Renal cortex interstitium (tissue), 15 donors: Measurements from ENCODE around the gene LAMA5. TPM values are rescaled to one million over a fixed set of nuclear protein-coding genes. Genes with fewer than 3 reads are reported as not detected.

ENCODE experiments used
- DNase-seq, 11 donors: peaks; one replicate each; pipeline ENCODE4 v3.0.0-alpha.2; 2013; ENCODE audit warnings: low read depth in 9 of 11, low spot score in 4 of 11; ENCODE audit errors: extremely low read depth in 1 of 11
- long read RNA-seq, 16 experiments: transcript quantifications; one replicate each; lab custom pipeline, GENCODE V29; 2026
- polyA plus RNA-seq, 3 donors: library from polyadenylated mRNA; unstranded; fragments of 120-200 nt; gene quantifications; one replicate each; pipeline ENCODE4 v1.2.1, GENCODE V29; 2013; ENCODE audit not compliant: insufficient read length in 3 of 3

Gene LAMA5, protein sequence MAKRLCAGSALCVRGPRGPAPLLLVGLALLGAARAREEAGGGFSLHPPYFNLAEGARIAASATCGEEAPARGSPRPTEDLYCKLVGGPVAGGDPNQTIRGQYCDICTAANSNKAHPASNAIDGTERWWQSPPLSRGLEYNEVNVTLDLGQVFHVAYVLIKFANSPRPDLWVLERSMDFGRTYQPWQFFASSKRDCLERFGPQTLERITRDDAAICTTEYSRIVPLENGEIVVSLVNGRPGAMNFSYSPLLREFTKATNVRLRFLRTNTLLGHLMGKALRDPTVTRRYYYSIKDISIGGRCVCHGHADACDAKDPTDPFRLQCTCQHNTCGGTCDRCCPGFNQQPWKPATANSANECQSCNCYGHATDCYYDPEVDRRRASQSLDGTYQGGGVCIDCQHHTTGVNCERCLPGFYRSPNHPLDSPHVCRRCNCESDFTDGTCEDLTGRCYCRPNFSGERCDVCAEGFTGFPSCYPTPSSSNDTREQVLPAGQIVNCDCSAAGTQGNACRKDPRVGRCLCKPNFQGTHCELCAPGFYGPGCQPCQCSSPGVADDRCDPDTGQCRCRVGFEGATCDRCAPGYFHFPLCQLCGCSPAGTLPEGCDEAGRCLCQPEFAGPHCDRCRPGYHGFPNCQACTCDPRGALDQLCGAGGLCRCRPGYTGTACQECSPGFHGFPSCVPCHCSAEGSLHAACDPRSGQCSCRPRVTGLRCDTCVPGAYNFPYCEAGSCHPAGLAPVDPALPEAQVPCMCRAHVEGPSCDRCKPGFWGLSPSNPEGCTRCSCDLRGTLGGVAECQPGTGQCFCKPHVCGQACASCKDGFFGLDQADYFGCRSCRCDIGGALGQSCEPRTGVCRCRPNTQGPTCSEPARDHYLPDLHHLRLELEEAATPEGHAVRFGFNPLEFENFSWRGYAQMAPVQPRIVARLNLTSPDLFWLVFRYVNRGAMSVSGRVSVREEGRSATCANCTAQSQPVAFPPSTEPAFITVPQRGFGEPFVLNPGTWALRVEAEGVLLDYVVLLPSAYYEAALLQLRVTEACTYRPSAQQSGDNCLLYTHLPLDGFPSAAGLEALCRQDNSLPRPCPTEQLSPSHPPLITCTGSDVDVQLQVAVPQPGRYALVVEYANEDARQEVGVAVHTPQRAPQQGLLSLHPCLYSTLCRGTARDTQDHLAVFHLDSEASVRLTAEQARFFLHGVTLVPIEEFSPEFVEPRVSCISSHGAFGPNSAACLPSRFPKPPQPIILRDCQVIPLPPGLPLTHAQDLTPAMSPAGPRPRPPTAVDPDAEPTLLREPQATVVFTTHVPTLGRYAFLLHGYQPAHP (N-terminal part only)
- 100 to 1,000 TPM; 101 to 184 (median 167) TPM for polyA plus RNA-seq
- long read RNA-seq, donor 1, partial matches to known transcripts: 46 of 62 reads
- long read RNA-seq, donor 1, other reads (novel, unspliced or antisense): 14 of 62 reads
- long read RNA-seq, donor 2, partial matches to known transcripts: 1,501 of 2,823 reads
- long read RNA-seq, donor 2, other reads (novel, unspliced or antisense): 1,321 of 2,823 reads
- long read RNA-seq, donor 3, partial matches to known transcripts: 3,178 of 3,401 reads
- long read RNA-seq, donor 3, other reads (novel, unspliced or antisense): 221 of 3,401 reads
- long read RNA-seq, donor 4, partial matches to known transcripts: 0 of 2 reads
- long read RNA-seq, donor 4, other reads (novel, unspliced or antisense): 0 of 2 reads
- long read RNA-seq, donor 5, partial matches to known transcripts: 1,604 of 3,569 reads
- long read RNA-seq, donor 5, other reads (novel, unspliced or antisense): 1,960 of 3,569 reads
- long read RNA-seq, donor 6, partial matches to known transcripts: 62 of 75 reads
- long read RNA-seq, donor 6, other reads (novel, unspliced or antisense): 12 of 75 reads
- long read RNA-seq, donor 7, partial matches to known transcripts: 0 of 1 reads
- long read RNA-seq, donor 7, other reads (novel, unspliced or antisense): 0 of 1 reads
- long read RNA-seq, donor 8, partial matches to known transcripts: 3,031 of 6,150 reads
- long read RNA-seq, donor 8, other reads (novel, unspliced or antisense): 3,115 of 6,150 reads
- long read RNA-seq, donor 9, partial matches to known transcripts: 712 of 1,737 reads
- long read RNA-seq, donor 9, other reads (novel, unspliced or antisense): 1,023 of 1,737 reads
- long read RNA-seq, donor 10, partial matches to known transcripts: 1,350 of 3,090 reads
- long read RNA-seq, donor 10, other reads (novel, unspliced or antisense): 1,739 of 3,090 reads
- long read RNA-seq, donor 11, partial matches to known transcripts: 757 of 1,934 reads
- long read RNA-seq, donor 11, other reads (novel, unspliced or antisense): 1,176 of 1,934 reads
- long read RNA-seq, donor 12, partial matches to known transcripts: 1,551 of 3,110 reads
- long read RNA-seq, donor 12, other reads (novel, unspliced or antisense): 1,559 of 3,110 reads
- long read RNA-seq, donor 13, partial matches to known transcripts: 3,772 of 7,159 reads
- long read RNA-seq, donor 13, other reads (novel, unspliced or antisense): 3,385 of 7,159 reads
- long read RNA-seq, donor 14: 0 reads
- long read RNA-seq, donor 15, partial matches to known transcripts: 0 of 5 reads
- long read RNA-seq, donor 15, other reads (novel, unspliced or antisense): 0 of 5 reads
- long read RNA-seq, donor 16, full-length matches to known transcripts: 6 of 302 reads
- long read RNA-seq, donor 16, partial matches to known transcripts: 155 of 302 reads
- long read RNA-seq, donor 16, other reads (novel, unspliced or antisense): 141 of 302 reads

DNA sequence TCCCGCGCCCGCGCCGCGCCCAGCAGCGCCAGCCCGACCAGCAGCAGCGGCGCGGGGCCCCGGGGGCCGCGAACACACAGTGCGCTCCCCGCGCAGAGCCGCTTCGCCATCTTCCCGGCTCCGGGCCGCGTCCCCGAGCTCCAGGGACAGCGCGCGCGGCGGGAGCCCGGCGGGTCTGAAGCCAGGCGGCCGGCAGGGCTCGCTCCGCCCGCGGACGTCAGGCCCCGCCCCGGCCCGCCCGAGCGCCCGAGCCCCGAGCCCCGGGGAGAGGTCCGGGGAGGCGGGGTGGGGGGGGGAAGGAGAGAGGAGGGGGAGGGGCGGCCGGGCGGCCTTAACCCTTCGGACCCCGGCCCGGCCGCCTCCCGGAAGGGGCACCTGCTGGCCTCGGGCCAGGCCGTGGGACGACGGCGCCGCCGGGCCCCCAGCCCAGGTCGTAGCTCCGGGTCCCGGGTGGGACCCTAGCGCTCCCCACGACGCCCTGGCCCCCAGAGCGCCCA is at the start of gene LAMA5:
Gene LAMA5 (minus strand): TSS at position 177 of the 497 bp plus-strand sequence. CDS start 67 bp downstream, at position 110.
- no peak for DNase-seq

DNA sequence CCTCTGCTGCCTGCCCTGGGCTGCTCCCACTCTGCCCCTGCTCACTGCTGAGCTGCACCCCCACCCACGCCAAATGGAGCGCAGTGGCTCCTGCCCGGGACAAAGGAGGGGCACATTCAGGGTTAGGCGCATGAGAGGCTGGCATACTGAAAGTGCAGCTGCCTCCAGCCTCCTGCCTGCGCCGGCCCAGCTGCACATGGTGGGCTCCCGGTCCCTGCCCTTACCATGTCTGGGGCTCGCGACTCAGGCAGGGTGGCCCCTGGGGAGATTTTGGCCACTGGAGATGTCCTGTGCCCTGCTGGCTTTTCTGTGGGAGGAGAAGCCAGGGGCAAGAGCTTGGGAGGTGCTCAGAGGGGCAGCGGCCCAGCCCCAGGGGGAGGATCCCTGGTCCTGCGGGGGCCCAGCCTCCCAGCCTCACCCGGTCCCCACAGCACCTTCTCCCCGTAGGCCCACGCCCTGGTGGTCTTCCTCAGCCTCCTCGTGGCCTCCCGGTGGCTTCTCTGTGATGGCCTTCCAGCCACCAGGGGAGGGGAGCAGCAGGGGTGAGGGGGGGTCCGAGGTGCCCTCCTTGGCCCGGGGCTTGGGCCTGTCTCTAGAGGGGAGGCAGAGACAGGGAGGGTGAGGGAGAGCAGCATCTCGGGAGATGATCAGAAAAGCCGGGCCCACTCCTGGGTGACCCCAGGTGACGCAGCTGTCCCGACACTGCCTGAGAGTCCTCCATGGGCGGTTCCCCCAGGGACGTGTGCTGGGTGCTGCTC is 48.4 kb upstream of the LAMA5 start:
- no peak for DNase-seq

DNA sequence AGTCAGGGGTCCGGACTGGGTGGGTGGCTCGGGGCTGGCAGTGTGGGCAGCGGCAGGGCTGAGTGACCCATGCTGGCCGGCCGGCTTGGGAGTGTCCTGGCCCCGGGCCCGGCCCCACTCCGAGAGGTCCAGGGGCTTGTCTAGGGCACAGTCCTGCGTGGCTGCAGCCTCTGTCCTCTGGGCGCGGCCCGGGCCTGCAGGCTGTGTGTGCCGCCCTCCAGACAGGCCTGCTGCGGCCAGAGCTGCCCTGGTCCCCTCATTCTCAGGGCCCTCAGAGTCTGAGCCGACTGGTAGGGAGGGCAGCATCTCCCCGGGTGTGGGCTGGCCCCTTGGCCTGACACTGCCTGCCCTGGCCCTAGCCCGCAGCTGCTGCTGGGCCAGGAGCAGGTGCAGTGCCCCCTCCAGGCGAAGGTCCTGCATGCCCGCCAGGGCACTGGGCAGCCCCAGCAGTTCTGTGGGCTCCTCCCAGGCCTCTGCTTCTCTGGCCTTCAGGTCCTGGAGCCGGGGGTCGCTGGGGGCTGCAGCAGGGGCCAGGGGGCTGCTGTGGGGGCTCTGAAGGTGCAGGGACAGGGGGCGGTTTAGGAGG is 46.9 kb upstream of the LAMA5 start:
- DNase-seq: no peak

DNA sequence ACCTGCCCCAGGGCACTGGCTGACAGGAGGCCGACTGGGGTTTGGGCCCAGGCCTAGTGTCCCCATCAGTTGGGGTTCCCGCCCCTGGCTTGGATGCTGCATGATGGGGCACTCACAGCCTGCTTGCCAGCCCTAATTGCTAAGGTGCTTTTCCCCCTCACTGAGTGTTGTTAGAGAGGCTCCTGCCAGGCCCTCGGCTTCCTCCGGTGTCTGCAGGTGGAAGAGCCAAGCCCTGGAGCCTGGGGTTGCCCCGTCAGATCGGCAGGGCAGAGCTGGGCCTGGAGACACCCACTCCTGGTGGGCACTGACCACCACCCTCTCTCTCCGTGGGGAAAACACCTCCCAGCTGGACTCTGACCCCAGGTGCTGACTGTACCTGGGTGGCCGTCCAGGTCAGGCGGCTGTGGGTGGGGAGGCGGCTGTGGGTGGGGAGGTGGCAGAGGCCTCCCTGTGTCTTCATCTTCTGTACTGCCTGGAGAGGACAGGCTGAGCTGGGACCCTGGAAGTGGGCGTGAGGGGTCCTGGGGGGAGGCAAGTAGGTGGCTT is 46.0 kb upstream of the LAMA5 start:
- DNase-seq: no peak

DNA sequence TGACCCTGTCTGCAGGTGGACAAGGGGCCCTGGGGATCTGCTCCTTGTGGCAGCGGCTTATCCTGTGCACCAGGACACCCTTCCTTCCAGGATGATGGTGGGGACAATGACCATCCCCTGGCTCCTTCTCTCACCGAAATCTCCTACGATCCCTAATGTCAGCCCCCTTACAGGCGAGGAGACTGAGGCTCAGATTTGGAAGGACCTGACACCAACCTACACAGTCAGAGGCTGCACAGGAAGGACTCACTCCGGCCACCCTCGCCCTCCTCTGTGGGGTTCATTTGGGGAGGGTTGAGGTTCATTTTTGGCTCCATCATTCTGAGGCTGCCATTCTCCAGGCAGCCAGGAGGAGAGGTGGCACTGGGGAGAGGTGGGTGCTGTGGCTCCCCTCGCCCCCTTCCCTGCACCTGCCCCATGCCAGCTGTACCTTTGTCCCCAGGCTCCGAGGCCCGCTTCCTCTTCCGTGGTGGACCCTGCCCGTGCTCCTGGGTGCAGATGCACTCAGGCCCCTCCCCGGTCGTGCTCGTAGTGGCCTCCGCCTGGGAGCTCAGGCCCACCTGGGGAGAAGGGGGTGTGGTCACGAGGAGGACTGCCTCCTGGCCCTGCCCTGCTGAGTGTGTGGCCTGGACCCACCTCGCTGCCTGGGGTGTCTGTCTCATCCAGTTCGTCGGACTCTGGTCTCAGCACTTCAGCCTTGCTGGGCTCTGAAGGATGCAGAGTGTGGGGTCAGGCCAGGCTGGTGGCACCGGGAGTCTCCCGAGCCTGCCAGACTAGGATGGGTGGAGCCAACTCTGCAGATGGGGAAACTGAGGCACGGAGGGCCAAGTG is 45.3 kb upstream of the LAMA5 start:
- DNase-seq: no peak

DNA sequence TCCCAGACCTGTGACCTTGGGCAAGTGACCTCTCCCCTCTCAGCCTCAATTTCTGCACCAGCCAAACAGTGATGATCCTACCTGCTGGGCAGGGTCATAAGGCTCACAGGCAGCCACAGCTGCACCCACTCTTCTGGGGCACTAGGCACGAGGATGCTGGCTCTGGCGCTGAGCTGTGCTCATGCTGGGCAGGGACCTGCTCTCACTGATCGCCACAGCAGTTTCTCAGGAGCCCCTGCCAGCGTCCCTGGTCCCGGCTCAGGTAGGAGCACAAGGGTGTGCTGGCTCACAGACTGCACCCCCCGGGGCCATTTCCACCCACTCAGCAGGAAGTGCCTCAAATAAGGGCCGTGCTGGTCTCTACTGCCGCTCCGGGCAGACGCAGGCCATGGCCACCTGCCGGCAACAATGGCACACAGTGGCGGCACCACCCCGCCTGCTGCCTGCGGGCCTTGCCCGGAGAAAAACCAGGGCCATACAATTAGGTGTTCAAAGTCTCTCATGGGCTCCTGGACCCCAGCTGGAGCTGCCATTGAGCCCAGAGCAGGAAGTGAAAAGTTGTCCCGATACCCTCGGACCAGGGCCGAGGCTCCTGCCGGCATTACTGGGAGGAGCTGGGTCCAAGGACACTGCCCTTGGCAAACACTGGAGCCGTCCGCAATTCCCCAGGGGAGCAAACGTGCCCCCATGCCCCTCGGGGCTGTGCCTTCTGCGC is 44.5 kb upstream of the LAMA5 start:
- DNase-seq: no peak

DNA sequence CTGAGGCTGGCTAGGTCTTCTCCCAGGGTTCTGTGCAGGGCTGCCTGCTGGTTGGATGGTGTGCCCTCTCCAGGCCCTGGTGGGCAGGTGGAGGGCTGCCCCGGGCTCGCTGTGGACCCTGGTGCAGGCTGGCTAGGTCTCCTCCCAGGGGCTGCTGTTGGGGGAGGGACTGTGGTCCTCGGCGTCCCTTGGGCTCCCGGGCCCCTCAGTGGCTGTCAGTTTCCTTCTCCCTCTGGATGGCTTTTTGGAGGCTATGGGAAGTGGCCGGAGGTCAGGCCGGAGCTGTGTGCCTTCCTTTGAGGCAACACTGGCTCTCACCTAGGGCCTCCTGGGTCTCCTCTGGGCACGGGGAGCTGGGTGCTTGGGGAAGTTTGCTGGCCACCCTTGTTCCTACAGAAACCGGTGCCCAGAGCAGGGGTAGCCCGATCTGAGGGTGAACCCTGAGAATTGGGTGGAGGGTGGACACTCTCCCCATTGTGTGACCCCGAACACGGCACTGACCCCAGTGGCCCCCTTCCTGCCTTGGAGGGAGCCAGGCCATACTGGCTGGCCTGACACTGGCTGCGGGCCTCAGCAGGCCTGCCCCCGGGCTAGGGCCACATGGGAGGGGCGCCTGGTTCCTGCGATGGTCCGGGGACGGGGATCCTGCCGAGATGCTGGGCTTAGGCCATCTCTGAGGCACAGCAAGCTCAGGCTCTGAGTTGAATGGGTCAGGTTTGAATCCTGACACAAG is 43.8 kb upstream of the LAMA5 start:
- no peak for DNase-seq

DNA sequence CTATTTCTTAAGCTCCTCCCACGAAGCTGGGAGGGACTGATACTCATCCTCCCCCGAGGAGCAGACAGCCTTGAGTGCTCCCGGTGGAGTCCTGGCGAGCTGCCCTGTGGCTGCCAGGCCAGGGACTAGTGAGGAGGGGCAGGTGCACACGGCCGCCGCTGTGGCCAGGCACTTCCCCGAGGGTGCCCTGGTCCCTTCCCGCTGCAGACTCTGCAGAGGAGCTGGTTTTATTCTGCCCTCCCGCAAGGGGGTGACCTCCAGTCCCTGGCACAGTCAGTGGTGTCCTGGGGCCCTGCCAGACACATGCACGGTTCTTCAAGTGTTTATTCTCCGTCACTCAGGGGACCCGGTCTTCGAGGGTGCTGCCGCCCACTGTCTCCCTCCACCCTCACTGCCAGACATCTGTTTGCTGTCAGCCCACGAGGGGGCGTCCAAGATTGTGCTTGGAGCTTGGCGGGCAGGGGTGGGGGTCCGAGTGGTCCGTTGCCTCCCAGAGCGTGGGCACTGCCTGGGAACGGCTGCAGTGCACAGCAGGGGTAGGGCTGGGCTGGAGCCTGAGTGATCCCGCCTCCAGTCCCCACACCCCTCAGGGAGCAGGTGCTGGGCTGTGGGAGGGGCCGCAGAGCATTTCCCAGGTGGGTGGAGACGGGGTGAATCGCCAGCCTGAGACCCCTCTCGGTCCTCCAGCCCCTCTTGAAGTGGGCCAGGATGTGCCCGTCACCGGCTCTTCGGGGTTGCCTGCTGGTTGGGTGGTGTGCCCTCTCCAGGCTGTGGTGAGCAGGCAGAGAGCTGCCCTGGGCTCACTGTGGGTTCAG is 43.0 kb upstream of the LAMA5 start:
- DNase-seq: peak in 5 of 11 donors; percentile 42 to 69 (median 51)

DNA sequence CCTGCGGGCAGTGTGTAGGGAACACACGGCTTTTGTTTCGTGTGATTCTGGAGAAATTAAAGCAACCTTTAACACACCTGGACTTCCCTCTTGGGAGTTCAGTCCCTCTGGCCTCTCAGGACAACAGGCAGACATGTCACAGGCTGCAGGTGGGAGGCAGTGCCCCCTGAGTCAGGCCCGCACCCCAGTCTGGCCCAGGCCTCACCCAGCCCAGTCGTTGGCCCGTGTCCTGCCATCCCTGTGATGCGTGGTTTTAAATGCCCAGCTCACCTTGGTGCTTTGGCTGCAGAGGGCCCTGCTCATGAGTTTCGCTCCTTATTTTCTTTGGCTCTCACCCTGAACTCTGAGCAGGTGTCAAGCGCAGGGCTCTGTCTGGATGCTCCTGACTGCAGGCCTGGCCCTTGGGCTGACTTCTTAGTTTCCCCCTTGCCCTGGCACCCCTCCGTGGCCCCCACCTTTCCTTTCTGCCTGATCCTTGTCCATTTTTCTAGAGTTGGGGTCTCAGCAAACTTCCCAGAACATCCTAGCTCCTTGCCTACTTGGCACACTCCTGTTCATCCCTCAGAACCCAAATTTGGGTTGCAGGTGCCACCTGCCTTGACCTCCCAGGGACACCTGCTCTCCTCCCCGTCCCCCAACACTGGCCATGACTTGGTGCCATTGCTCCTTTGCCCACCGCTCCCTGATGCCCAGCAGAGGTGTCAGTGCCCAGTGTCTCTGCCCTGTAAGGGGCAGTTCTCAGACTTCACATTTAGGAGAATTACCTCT is 42.2 kb upstream of the LAMA5 start:
- DNase-seq: no peak

DNA sequence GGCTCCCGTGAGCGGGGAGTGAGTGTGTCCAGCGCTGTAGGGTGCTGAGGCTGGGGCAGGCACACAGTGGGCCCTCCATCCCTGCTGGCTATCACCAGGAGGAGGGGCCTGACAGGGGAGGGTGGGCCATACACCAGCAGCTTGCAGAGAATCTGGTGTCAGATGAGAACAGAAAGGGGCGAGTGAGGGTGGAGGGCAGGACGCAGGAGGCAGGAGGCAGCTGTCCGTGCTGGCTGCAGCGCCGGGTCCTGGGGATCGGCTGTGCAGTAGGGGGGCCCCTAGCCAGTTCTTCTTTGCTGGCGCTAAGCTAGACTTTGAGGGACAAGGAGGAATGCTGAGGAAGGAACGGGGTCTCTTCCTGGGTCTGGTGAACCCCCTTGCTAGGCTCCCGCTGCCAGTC is 41.5 kb upstream of the LAMA5 start:
- no peak for DNase-seq

DNA sequence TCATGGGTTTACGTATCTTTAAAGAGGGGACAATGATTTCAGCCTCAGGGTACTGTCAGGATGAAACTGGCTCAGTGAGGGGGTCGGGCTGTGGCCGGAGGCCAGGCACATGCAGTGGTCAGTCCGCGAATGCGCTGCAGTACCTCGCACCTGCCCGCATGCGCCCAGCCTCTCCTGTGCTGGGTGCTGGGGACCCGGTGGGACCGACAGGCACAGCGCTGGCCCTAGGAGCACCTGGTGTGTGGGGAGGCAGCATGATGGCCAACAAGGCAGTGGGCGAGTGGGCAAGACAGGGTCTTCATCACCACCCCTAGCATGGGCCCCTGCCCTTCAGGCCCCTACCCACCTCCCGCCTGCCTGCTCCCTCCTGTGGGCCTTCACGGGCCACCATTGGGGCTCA is 40.9 kb upstream of the LAMA5 start:
- no peak for DNase-seq
